GM12878 (cell line): ENCODE results near the gene DRD3. TPM values are rescaled to one million over a fixed set of nuclear protein-coding genes. Genes with fewer than 3 reads are reported as not detected.

Experiments used
- ATAC-seq: fragments of 200-7000 bp; cut with Tn5 transposase; 3 replicates; pipeline ENCODE4 v1.9.1; 2020; ENCODE audit warnings: mild to moderate bottlenecking, moderate library complexity
- BruUV-seq: library from RNA; stranded (reverse); fragments of 400-500 nt; replicated peaks from 2 replicates; lab custom pipeline; 2021; lab: Mats Ljungman, UMichigan
- CTCF ChIA-PET: fragments of 300-600 bp; sonication (Branson Sonifier 250); formaldehyde crosslinking; extraction: SDS; loops from one replicate; lab custom pipeline; 2021; ENCODE audit warnings: inconsistent platforms; lab: Yijun Ruan, JAX
- POLR2A ChIA-PET: fragments of 350-600 bp; formaldehyde crosslinking; extraction: SDS; loops from one replicate; lab custom pipeline; 2021; ENCODE audit warnings: inconsistent platforms; lab: Charles Lee
- RAD21 ChIA-PET: fragments of 300-600 bp; sonication (Branson Sonifier 250); formaldehyde crosslinking; loops from one replicate; lab custom pipeline; 2023; ENCODE audit warnings: antibody characterized with exemption; ENCODE audit not compliant: unreplicated experiment; lab: Charles Lee
- SMC1A ChIA-PET: fragments of 300-600 bp; sonication (Branson Sonifier 250); formaldehyde crosslinking; loops from one replicate; lab custom pipeline; 2023; ENCODE audit not compliant: unreplicated experiment, uncharacterized antibody; lab: Charles Lee
- DNase-seq: peaks from one replicate; pipeline ENCODE4 v3.0.0-alpha.2; 2011; ENCODE audit warnings: low read depth, low spot score
- FAIRE-seq: peaks from 3 replicates; lab custom pipeline; 2011; peaks lifted over from hg19 to GRCh38; lab: Jason Lieb, UNC
- H2AFZ ChIP-seq: 2 replicates; pipeline ENCODE4 v1.6.0; 2011; ENCODE audit warnings: low read depth, low read length, control low read depth; ENCODE audit not compliant: control insufficient read depth
- H3K27ac ChIP-seq: 2 replicates; pipeline ENCODE4 v1.5.1; 2011; ENCODE audit warnings: control low read depth; ENCODE audit not compliant: control insufficient read depth, insufficient read depth
- H3K27me3 ChIP-seq, 2 experiments: replicated peaks in 1 of 2; 2 replicates each; pipeline versions ENCODE4 v1.6.0 to v1.6.1; 2011; ENCODE audit warnings: low read length in 1 of 2; ENCODE audit not compliant: control insufficient read depth in 2 of 2, insufficient read depth in 2 of 2
- H3K36me3 ChIP-seq, 2 experiments: 2 replicates each; pipeline ENCODE4 v1.5.1; 2011; ENCODE audit warnings: low read length in 1 of 2; ENCODE audit not compliant: control insufficient read depth in 2 of 2, insufficient read depth in 2 of 2
- H3K4me1 ChIP-seq: 2 replicates; pipeline ENCODE4 v1.6.1; 2011; ENCODE audit warnings: mild to moderate bottlenecking, low read length, moderate library complexity, mixed read lengths; ENCODE audit not compliant: control insufficient read depth, insufficient read depth
- H3K4me2 ChIP-seq: 2 replicates; pipeline ENCODE4 v1.6.0; 2011; ENCODE audit warnings: control low read depth; ENCODE audit not compliant: control insufficient read depth, insufficient read depth
- H3K4me3 ChIP-seq: fragments of 200-600 bp; sonication (generic); 2 replicates; pipeline ENCODE4 v1.5.1; 2016
- H3K79me2 ChIP-seq: 2 replicates; pipeline ENCODE4 v1.6.0; 2011; ENCODE audit warnings: low read length; ENCODE audit not compliant: control insufficient read depth, insufficient read depth
- H3K9ac ChIP-seq: 2 replicates; pipeline ENCODE4 v1.8.0; 2011; ENCODE audit warnings: low read length, control low read depth, mixed read lengths; ENCODE audit not compliant: control insufficient read depth, insufficient read depth
- H3K9me3 ChIP-seq: replicated peaks from 3 replicates; pipeline ENCODE4 v1.5.1; 2011; ENCODE audit warnings: mild to moderate bottlenecking, low read length; ENCODE audit not compliant: control insufficient read depth, insufficient read depth
- H4K20me1 ChIP-seq: 2 replicates; pipeline ENCODE4 v1.6.0; 2011; ENCODE audit not compliant: control insufficient read depth, insufficient read depth
- BCLAF1 ChIP-seq: fragments of 450-650 bp; IDR thresholded peaks from 2 replicates; pipeline ENCODE4 v1.6.1; 2017; ENCODE audit warnings: antibody characterized with exemption, mild to moderate bottlenecking, moderate library complexity
- EZH2 ChIP-seq: IDR thresholded peaks from 2 replicates; pipeline ENCODE4 v1.6.1; 2012; ENCODE audit warnings: low read depth, mild to moderate bottlenecking, control low read depth, inconsistent platforms, low read length, borderline replicate concordance; ENCODE audit not compliant: control insufficient read depth
- KDM1A ChIP-seq: fragments of 200-600 bp; sonication (generic); IDR thresholded peaks from 2 replicates; pipeline ENCODE4 v1.6.1; 2016; ENCODE audit warnings: borderline replicate concordance
- NFXL1 ChIP-seq: fragments of 450-650 bp; IDR thresholded peaks from 2 replicates; pipeline ENCODE4 v1.6.1; 2017; ENCODE audit warnings: antibody characterized with exemption, mild to moderate bottlenecking, borderline replicate concordance
- PML ChIP-seq: IDR thresholded peaks from 2 replicates; pipeline ENCODE4 v1.6.1; 2012; ENCODE audit warnings: low read length, inconsistent platforms
- RFX5 ChIP-seq: IDR thresholded peaks from 2 replicates; pipeline ENCODE4 v1.6.1; 2011; ENCODE audit warnings: low read depth, low read length, improper control_type of control experiment
- ZNF207 ChIP-seq: fragments of 450-650 bp; IDR thresholded peaks from 2 replicates; pipeline ENCODE4 v1.6.1; 2014; ENCODE audit warnings: antibody characterized with exemption, mild to moderate bottlenecking, borderline replicate concordance
- WGBS: methylation state at CpG from one replicate; pipeline ENCODE4 v1.1.6; 2016; ENCODE audit warnings: low lambda C conversion rate; ENCODE audit not compliant: insufficient replicate concordance, insufficient coverage; ENCODE audit errors: missing lambda C conversion rate; 5-methylcytosine and 5-hydroxymethylcytosine counted together
- in situ Hi-C: fragments of 300-500 bp; cut with MboI; formaldehyde crosslinking; loops from 9 replicates; pipeline ENCODE4 v1.14.3; 2018; ENCODE audit warnings: mixed read lengths
- intact Hi-C: fragments of 100-400 bp; cut with micrococcal nuclease; formaldehyde crosslinking; loops from one replicate; pipeline ENCODE4 v1.14.2; 2022; ENCODE audit not compliant: unreplicated experiment
- polyA plus RNA-seq, 11 experiments: library from polyadenylated mRNA; depleted of rRNA in 4 of 11; unstranded in 6 of 11; stranded (reverse) in 5 of 11; fragments of >200 nt; fragmentation: Nextera tagmentation in 4 of 11; fragmentation: Illumina TruSeq in 1 of 11; extraction: Ambion mirVana in 4 of 11; extraction: Trizol in 1 of 11; gene quantifications; 1 replicate in 1 of 11; 2 replicates in 10 of 11; pipeline versions ENCODE4 v1.2.1 to v1.2.3, GENCODE V29; 2011 to 2016; ENCODE audit warnings: inconsistent platforms in 2 of 11, missing spikeins in 2 of 11, low read depth in 1 of 11
- total RNA-seq, 4 experiments: library from RNA; depleted of rRNA in 3 of 4; stranded (reverse); fragments of >200 nt in 3 of 4; fragmentation: Illumina TruSeq in 1 of 4; extraction: Trizol in 1 of 4; gene quantifications; 2 replicates each; pipeline versions ENCODE4 v1.2.1 to v1.2.3, GENCODE V29; 2013 to 2021

The DRD3 gene
- total and polyA plus RNA-seq, 10 of the 15 experiments (the other 5 are each of a cell fraction or from before 2014, with no cell fraction given) = not detected

GRCh38 chr3:114093596-114093995 is 85.3 kb downstream of the DRD3 start:
- in situ Hi-C loops (no loop called here), intact Hi-C loops (no loop called here)
- no peak for TF ChIP-seq ZNF207
- no peak for TF ChIP-seq RFX5
- TF ChIP-seq NFXL1 = no peak
- no peak for TF ChIP-seq BCLAF1
- no peak for TF ChIP-seq KDM1A
- no peak for TF ChIP-seq EZH2
- no peak for TF ChIP-seq PML
- no peak overlapping the region for H2AFZ ChIP-seq
- no peaks in the 10 kb centered on the region for H3K9me3 ChIP-seq
- H3K79me2 ChIP-seq = no peaks in the 10 kb centered on the region
- no peaks in the 10 kb centered on the region for H3K27me3 ChIP-seq
- POLR2A ChIA-PET = no interaction called here
- no peak overlapping the region for H3K27ac ChIP-seq
- SMC1A ChIA-PET = no interaction called here
- 50% methylated on average over 2 of the region's 2 CpGs for WGBS
- no peaks in the 10 kb centered on the region for H3K4me1 ChIP-seq
- FAIRE-seq (peak; percentile 71), ATAC-seq (no peak), DNase-seq (no peak)
- no TSS peak for BruUV-seq
- RAD21 ChIA-PET = no interaction called here
- H3K4me2 ChIP-seq = no peak overlapping the region
- no peak overlapping the region for H3K9ac ChIP-seq
- no peaks in the 10 kb centered on the region for H3K36me3 ChIP-seq
- no peak overlapping the region for H3K4me3 ChIP-seq
- H4K20me1 ChIP-seq = no peaks in the 10 kb centered on the region
- CTCF ChIA-PET = no interaction called here
